Measurements from ENCODE around the gene CUX1.
"Not testable (repeated sequence)": the region's sequence is repeated elsewhere in the genome, so short reads cannot be mapped to it uniquely, and the experiment has no call there.

Gene CUX1

DNA sequence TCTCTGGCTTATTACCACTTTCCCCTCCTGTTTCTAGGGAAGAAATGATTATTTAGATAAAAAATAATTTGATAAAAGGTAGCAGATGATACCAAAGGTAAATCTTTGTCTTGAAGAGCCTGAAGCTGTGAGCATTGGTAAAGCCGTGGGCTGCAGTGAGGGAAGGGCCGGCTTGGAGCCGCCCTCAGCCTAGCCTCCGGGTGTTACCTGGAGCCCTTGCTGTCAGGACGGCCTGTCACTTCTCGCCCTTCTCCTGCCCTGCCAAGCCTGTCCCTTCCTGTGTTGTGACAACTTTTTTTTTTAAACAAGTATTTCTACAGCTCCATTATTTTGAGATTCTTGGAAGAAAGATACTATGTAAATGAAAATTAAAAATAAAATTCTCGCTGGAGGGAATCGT is 7.0 kb downstream of the CUX1 start:
- no peak for DNase-seq

- DNase-seq = no peak
Observed at GRCh38 chr7:101826081-101826835, 8.8 kb downstream of the CUX1 start.

- DNase-seq = no peak
Observed at GRCh38 chr7:101828301-101829020, 11.0 kb downstream of the CUX1 start.

DNA sequence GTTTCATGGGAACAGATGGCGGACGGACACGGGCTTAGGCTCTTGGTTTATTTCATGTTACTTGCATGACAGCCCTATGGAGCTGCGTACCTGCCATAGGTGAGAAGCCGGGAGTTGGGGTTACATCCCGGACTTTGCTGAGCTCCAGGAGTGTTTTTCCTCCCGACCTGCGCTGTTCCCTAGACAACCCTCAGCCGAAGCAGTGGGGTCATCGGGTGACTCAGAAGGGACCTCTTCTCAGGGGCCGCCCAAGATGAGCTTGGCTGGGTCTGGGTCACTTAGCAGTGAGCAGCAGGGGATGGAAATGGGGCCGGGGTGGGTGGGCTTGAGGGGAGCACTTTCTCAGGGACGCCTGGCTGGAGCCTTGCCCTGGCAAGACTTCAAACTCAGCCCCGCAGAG is 11.9 kb downstream of the CUX1 start:
- no peak for DNase-seq

- no peak for DNase-seq
Observed at GRCh38 chr7:101829821-101830220, 12.4 kb downstream of the CUX1 start.

DNA sequence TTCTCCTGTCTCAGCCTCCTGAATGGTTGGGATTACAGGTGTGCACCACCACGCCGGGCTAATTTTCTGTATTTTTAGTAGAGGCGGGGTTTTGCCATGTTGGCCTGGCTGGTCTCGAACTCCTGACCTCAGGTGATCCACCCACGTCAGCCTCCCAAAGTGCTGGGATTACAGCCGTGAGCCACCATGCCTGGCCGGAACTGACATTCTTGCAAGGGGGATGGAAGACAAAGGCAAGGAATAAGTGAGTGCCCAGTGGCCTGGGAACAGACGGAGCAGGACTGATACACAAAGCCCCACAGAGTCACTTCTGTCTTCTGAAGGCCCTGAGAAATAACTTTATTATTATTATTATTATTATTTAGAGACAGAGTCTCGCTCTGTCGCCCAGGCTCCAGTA is 14.0 kb downstream of the CUX1 start:
- not testable (repeated sequence) for DNase-seq

DNA sequence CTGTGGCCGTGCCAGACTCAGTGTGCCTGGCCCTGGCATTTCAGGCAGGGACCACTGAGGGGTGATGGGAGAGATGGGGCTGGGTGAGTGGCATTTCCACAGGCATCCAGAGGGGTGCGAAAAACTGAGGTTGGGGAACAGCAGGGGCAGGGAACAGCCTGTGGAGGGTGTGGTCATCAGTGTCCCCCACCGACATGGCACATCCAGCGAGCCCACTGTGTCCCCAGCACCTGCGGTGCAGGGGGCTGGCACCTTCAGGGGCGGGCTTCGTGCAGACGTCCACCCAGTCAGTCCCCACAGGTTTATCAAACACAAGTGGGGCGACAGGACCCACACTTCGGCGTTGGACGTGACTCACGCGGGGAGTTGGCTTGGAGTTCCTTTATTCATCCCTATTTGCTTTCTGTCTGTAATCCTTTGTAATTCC is 14.8 kb downstream of the CUX1 start:
- DNase-seq = no peak

GRCh38 chr7:101832685-101833375 is 15.4 kb downstream of the CUX1 start:
- no peak for DNase-seq

DNA sequence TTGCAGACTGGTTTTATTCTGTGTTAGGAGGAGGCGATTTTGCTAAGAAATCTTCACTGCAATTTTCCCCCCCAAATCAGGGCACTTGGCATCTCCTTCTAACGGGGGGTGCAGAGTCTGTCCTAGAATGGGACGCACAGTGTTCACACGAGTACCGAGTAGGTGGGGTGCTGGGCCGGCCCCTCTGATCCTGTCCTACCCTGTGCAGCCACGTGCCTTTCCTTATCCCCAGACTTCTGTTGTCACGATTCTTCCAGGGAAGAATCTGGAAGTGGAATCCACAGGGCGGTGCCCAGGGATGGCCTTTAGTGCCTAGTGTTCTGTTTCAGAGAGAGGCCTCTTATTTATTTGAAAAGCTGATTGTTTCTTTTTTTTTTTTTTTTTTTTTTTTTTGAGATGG is 16.4 kb downstream of the CUX1 start:
- no peak for DNase-seq

GRCh38 chr7:101835136-101835535 is 17.7 kb downstream of the CUX1 start:
- no peak for DNase-seq

DNA sequence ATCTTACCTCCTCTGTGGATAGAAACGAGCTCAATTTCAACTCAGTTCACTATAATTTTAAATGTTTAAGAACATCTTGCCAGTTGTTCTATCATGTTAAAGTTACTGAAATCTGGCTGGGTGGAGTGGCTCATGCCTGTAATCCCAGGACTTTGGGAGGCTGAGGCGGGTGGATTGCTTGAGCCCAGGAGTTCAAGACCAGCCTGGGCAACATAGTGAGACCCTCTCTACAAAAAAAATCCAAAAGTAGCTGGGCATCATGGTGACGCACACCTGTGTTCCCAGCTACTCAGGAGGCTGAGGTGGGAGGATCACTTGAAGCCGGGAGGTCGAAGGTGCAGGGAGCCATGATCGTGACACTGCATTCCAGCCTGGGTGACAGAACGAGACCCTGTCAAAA is 20.0 kb downstream of the CUX1 start:
- DNase-seq = not testable (repeated sequence)

DNA sequence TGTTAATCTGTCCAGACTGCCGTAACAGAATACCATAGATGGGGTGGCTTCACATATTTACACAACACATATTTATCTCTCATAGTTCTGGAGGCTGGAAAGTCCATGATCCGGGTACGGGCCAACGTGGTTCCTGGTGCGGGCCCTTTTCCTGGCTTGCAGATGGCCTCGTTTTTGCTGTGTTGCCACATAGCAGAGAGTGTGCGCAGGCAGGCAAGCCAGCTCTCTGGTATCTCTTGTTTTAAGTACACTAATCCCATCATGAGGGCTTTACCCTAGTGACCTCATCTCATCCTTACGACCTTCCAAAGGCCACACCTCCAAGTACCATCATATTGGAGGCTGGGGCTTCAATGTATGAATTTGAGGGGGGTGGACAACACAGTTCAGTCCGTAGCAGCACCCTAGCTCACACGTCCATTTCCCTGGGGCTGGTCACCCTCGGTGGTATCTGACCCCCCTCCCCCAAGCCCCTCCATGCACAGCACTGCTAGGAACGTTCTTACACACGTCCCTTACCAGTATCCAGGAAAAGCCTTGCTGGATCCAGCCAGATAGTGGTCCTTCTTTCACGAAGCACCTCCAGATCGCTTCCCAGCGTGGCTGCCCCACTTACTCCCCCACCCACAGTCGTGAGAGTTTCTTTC is 21.5 kb downstream of the CUX1 start:
- no peak for DNase-seq

DNA sequence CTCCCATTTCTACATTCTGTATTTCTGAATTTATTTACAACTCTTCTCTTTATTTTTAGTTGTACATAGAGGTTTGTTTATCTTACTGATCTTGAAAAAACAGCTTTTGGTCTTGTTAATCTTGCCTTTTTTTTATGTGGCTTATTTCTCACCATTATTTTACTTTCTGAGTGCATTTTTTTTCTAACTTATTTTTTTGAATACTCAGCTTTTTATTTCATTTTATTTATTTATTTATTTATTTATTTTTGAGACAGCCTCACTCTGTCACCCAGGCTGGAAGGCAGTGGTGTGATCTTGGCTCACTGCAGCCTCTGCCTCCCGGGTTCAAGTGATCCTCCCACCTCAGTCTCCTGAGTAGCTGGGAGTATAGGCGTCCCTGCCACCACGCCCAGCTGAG is 23.9 kb downstream of the CUX1 start:
- no peak for DNase-seq

GRCh38 chr7:101843293-101844271 is 26.2 kb downstream of the CUX1 start:
- DNase-seq = no peak

GRCh38 chr7:101845974-101846373 is 28.5 kb downstream of the CUX1 start:
- no peak for DNase-seq

DNA sequence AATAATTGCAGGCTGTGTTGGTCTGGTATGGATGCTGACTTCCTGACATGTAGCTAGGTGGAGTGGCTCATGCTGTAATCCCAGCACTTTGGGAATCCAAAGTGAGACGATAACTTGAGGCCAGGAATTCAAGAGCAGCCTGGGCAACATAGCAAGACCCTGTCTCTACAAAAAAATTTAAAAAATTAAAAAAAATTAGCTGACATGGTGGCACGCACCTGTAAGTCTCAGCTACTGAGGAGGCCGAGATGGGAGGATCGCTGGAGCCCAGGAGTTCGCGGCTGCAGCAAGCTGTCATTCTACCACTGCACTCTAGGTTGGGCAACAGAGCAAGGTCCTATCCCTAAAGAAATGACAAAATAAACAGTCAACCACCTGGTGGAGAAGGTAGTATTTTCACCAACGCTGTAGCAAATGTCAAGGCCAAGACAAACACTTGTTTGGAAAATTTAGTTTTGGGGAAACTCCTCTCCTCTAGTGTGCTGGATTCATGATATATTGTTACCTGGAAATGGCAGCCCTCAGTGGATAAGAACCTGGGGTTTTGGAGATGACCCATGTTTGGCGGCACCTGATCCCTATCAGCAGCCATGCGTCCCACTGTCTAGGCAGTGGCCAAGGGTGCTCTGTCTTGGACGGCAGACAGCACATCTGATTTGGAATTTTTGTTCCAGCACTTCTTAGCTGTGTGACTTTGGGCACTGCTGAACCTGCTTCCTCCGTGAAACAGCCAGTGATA is 29.5 kb downstream of the CUX1 start:
- no peak for DNase-seq

GRCh38 chr7:101848208-101848951 is 31.0 kb downstream of the CUX1 start:
- no peak for DNase-seq

DNA sequence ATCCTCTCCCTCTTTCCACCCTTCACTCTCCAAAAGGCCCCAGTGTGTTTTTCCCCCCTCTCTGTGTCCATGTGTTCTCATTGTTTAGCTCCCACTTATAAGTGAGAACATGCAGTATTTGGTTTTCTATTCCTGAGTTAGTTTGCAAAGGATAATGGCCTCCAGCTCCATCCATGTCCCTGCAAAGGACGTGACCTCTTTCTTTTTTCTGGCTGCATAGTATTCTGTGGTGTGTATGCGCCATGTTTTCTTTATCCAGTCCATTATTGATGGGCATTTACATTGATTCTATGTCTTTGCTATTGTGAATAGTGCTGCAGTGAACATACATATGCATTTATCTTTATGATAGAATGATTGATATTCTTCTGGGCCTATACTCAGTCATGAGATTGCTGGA is 31.9 kb downstream of the CUX1 start:
- not testable (repeated sequence) for DNase-seq

DNA sequence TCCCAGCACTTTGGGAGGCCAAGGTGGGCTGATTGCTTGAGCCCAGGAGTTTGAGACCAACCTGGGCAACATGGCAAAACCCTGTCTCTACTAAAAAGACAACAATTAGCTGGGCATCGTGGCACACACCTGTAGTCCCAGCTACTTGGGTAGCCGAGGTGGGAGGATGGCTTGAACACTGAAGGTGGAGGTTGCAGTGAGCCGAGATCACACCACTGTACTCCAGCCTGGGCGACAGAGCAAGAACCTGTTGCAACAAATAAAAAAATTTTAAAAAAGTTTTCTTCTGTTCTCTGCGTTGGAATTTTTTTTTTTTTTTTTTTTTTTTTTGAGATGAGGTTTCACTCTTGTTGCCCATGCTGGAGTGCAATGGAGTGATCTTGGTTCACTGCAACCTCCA is 34.9 kb downstream of the CUX1 start:
- not testable (repeated sequence) for DNase-seq

GRCh38 chr7:101853684-101854083 is 36.3 kb downstream of the CUX1 start:
- DNase-seq = no peak
